Endometrial microvascular endothelial cells (primary cell): ENCODE results near the gene MYO1H. TPM values are rescaled to one million over a fixed set of nuclear protein-coding genes. Genes with fewer than 3 reads are reported as not detected.
"Not testable (repeated sequence)": the region's sequence is repeated elsewhere in the genome, so short reads cannot be mapped to it uniquely, and the experiment has no call there.

Source experiments
- in situ Hi-C: cut with HindIII; loops from 2 replicates; pipeline ENCODE4 v1.10.0; 2017; ENCODE audit warnings: low sequenced_read_pairs, low pct_unique_long_range_greater_than_20kb; ENCODE audit errors: inconsistent ontology term
- total RNA-seq: library from RNA; depleted of rRNA; stranded (reverse); fragments of >200 nt; gene quantifications from one replicate; pipeline ENCODE4 v1.2.3, GENCODE V29; 2015; ENCODE audit errors: inconsistent ontology term

Gene MYO1H
- total RNA-seq, 1 donor from 2014 or later: not detected

DNA sequence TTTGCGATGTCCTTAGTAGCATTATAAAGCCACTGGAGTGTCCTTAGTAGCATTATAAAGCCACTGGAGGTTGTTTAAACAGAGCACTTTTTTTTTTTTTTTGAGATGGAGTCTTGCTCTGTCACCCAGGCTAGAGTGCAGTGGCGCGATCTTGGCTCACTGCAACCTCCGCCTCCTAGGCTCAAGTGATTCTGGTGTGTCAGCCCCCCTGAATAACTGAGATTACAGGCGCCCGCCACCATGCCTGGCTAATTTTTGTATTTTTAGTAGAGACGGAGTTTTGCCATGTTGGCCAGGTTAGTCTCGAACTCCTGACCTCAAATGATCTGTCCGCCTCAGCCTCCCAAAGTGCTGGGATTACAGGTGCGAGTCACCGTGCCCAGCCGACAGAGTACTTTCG is 92.3 kb downstream of the MYO1H start:
- in situ Hi-C loops: not testable (repeated sequence)

DNA sequence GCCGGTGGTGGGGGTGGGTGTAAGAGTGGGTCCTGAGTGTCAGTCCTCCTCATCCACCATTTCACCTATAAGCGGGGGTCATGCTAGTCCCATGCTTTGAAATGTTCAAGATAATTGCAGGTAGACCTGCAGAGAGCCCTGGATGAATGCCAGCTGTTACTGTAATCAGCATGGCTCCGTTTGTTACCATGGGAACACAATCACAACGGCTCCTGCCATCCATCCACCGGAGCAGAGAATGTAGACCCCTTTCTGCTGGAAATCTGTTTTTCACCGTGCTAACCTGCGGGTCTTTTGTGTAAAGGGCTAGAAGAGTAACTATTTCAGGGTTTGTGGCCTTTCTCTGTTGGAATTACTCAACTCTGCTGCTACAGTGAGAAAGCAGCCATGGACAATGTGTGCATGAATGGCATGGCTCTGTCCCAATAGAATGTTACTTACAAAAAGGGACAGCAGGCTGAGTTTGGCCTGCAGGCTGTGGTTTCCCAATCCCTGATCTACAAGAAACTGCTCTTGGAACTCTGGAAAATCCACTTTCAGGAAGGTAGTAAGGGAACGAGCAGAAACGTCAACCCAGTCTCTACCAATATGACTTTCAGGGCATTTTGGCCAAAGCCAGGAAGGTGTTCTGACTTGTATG is 93.3 kb downstream of the MYO1H start:
- in situ Hi-C loops: no loop called here

DNA sequence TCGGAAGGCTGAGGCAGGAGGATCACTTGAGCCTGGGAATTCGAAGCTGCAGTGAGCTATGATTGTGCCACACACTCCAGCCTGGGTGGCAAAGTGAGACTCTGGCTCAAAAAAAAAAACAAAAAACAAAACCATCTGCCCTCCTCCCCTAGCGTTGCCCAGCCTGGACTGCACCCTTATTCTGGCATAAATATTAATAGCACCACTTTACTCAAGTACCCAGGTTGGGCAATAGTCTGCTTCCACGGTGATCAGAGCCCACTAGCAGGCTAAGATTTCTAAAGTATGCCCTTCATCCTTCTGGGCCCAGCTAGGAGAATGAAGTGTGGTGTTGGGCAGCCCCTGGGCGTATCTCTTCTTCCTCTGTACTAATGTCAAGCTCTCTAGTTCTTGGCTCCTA is 96.1 kb downstream of the MYO1H start:
- in situ Hi-C loops: no loop called here

DNA sequence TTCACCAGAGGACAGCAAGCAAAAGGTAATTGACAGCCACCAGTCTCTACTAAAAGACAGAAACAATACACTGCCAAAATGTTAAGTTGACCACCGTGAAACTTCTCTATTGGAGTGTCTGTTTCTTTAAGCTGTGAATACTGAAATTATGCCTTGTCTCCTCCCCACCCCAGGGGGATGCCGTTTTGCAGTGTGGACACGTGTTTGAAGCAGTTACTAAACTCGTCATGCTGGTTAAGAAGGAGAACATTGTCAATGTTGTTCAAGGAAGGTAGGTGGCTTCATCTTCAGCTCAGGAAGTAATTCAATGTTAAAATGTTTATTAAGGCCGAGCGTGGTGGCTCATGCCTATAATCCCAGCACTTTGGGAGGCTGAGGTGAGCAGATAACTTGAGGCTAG is 96.6 kb downstream of the MYO1H start:
- in situ Hi-C loops: no loop called here

DNA sequence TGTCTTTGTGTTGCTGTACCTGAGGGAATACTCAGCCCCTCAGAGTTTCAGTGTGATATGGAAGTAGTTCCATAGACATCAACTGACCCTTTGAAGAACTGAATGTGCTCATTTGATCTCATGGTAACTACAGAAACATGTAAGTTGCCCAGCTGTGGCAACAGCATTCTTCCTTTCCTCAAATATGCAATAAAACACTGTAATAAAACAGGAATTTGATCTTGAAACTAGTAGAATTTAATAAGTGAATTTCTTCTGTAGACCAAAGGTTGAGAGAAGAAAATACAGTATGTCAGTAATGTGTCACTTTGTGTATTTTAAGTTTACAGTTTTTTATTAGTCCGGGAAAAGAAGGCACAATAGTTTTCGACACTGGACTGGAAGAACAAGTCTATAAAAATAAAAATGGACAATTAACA is 97.5 kb downstream of the MYO1H start:
- in situ Hi-C loops: no loop called here

DNA sequence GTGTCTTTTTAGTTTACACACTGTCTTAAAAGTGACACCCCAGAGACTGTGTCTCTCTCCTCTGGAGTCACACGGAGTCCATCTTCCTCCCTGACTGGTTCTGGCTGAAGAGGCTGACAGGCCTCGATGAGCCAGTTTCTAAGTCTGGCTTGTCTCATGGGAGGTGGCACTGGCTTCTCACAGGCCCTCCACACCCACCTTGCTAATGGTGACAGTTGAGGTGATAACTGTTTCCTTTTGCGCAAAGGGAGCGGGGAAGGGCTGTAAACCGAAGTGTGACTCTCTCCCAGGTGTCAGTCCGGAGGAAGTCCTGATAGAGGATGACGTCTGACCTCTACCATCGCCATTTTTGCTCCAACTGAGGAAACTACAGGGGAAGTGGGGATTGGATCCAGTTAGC is 99.2 kb downstream of the MYO1H start:
- in situ Hi-C loops: no loop called here

DNA sequence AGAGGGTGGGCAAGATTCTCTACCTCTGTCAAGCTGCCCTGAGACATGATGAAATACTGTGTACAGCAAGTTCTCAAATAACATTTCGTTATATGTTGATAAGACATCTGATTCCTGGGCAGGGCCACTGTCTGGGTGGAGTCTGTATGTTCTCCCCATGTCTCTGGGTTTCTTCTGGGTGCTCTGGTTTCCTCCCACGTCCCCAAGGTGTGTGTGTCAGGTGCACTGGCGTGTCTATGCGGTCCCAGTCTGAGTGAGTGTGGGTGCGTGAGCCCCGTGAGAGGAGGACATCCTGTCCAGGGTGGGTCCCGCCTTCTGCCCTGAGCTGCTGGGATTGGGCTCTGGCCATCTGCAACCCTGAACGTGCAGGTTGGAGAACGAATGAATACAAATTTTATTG is 99.8 kb downstream of the MYO1H start:
- in situ Hi-C loops: no loop called here

DNA sequence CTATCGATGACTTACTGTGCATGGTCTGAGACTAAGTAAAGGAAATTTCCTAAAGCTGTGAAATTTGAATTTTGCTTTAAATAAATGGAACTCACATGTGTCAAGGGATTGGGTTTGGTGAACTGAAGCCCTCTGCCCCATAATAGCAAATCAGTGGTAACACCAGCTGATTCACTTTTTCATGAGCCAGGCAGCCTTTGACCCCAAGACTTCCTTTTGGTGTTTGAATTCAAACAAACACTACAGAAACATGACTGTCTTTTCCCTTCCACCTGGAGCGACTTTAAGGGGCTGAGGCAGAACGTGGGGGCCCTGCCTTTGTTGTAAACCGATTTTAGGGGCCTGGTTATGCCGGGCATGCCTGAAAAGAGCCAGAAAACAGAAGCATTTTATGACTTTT is 100.6 kb downstream of the MYO1H start:
- in situ Hi-C loops: no loop called here

DNA sequence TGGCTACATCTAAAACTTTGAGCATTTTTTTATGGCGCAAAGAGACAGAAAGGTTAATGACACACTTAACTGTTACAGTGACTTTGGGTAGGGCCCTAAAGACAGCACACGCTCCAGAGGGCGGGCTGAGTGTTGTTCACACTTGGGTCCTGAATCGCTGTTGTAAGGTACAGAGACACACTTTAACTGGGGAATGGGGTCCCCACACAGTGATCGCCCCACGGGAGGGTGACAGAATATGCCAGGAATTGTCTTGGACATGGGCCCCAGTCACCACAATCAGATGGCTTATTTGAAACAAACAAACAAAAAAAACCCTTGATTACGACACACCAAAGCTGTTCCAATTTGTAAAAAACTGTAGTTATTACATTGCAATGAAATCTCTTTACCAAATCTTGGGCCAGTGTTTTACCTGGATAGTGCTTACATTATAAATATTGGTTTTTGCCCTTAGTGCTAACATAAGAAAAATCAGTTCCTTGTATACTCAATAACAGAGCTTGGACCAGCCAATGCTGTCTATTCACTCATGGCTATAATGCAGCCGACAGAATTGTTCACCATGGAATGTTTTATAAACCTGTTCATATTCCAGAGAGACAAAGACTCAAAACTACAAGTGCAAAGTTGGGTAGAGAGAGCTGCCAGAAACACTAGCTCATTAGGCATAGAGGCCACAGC is 101.1 kb downstream of the MYO1H start:
- in situ Hi-C loops: no loop called here

DNA sequence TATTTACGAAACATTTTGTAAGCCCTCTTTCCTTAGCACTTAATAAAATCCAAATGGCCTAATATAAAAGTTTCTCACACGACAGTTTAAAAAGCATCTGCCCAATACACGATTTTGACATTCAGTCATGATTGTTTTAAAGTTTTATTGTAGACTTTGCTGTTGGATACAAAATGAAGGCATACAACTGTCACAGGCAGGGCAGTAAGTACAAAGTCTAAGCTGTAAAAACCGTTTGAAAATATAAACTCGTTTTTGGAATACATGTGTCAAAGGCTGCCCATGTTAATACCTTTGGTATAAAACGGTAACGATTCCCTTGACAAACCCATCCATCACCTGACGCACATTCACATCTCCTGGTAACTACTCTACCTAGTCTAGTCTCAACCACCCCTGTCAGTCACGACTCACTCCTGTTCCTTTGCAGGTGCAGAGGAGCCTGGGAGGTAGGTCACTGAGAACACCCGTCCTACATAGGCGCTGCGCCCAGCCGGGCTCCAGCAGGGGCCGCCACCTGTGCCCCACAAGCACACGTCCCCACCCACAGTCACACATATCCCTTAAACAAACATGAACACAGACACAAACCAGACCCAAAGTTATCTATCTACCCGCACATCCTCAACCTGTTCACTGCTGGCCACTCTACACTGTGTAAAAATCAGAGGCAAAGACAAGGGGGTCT is 102.3 kb downstream of the MYO1H start:
- in situ Hi-C loops: no loop called here

DNA sequence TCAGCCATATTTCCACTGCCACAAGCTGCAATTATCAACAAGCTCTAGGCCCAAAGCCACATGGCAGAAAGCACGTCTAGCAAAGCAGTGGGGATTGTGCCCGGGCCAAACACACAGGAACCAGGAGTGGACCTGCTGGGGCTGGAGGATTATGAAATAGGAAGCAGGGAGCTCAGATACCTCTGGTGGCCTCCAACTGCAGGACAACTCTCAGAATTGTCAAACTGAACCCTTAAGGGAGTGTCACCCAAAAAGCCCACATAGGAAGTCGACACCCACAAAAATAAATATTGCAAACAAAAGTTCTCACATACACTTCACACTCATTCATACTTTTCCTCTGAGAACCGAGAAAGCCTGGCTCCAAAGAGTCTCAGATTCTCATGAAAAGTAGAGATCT is 103.3 kb downstream of the MYO1H start:
- in situ Hi-C loops: no loop called here

DNA sequence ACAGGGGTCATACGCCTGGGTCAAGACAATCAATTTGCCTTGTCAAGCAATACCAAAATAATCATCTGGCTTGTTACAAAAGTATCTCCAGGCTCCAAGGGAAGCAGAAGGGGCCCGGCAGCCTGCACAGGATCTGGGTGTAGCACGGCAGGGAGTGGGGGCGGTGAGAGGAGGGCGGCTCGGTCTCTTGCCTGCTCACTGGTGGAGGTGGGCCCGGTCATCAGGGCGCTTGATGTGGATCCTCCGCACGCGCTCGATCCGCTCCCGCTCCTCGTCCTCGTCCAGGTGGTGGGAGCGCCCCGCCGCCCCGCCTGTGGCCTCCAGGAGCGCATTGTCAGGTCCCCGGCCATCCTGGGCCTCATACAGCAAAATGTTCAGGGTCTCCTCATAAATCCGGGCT is 103.7 kb downstream of the MYO1H start:
- in situ Hi-C loops: no loop called here

DNA sequence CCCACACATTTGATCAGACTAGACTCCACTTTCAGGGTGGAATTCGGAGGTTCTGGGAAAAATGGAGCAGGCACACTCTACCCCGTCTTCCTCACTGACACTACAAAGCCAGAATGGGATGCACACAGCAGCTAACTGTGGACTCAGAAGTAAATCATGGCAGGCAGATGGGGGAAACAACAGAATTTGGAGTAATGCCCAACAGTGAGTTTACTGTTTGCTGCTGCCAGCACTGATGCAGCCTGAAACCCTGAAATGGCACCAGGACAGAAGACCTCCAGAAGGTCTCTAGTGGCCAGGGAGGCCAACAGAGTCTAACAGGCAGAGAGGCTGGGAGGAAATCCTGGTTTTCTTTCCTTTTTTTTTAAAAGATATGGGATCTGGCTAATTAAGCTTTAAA is 104.8 kb downstream of the MYO1H start:
- in situ Hi-C loops: no loop called here

DNA sequence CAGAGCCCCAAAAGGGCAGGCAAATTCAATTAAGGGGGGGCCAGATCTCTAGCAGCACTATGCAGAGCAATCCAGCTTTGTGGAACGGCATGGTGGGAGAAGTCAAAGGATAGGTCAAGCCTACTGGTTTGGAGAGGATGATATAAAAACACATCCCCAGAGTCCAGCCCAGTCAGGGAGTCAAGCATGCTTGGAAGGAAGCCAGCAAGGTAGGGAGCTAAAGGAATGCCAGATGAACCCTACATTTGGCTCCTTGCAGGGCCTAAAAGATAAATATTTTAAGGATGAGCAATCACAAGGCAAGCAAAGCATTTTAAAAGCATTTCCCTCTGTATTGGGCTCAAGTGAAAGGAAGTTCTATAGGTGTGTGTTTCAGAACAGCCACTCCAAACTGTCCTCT is 108.0 kb downstream of the MYO1H start:
- in situ Hi-C loops: no loop called here

DNA sequence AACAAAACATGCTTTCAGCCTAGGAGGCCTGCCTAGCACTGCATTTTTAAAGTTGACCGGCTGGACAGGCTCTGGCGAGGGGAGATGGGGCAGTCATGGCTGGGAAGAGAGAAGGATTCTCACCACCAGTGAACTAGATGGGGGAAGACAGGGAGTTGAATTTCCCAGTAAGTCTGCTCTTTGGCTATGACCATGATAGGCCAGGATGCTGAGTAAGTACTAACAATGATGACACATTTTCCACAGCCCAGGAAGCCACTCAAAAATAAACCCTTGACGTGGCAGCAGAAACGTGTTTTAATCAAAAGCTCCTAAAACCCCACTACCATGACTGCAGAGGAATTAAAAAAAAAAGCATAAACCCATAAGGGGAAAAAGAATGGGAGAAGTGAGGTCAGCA is 110.4 kb downstream of the MYO1H start:
- in situ Hi-C loops: no loop called here

DNA sequence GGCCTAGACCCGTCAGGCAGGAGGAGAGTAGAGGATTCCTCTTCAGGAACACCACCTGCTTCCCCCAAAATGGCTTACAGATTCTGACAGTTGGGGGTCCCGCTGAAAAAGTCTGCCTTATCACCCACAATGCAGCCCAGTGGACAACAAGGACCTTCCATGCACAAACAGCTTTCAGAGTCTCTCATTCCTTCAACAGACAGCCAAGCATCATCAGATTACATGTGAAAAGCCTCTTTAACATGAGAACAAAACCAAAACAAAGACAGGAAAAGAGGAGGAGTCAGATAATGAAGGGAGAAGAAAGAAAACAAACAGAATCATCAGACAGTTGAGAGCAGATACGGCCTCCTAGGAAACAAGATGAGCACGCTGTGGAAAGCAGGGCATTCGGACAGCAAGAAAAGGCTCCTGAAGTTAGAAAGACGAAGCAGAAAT is 111.1 kb downstream of the MYO1H start:
- in situ Hi-C loops: no loop called here

DNA sequence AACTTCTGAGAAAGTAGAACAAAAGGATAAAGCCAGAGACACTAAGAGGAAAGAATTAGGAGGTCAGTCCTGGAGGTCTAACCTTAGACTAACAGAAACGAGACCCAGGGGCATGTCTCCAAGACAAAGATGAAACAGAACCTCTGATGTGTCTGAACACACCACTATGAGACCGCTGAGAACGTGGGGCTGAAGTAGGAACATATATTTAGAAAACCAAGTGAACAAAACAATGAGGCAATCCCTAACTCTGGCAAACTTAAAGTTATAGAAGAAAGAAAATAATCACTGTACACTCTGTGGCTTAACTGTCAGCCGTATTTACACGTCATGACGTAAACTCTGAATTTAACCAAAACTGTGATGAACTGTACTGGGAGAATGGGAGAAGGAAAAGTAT is 111.5 kb downstream of the MYO1H start:
- in situ Hi-C loops: no loop called here

DNA sequence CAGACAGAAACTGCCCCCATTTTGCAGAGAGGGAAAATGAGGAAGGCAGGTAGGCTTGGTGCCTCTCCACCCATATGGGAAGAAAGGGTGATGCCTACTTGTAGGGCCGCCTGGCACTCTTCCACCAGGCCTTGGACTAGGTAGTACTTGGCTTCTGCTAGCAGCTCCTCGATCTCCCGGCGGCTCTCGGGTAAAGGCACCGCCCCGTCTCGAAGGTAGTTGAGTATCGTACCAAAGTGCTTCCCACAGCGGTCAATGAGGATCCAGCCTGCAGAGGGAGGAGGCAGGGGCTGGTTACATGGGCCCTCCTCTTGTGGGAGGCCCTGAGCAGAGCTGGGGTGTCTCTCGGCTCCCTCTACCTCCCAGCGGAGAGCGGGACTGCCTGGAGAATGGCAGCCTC is 112.8 kb downstream of the MYO1H start:
- in situ Hi-C loops: no loop called here

DNA sequence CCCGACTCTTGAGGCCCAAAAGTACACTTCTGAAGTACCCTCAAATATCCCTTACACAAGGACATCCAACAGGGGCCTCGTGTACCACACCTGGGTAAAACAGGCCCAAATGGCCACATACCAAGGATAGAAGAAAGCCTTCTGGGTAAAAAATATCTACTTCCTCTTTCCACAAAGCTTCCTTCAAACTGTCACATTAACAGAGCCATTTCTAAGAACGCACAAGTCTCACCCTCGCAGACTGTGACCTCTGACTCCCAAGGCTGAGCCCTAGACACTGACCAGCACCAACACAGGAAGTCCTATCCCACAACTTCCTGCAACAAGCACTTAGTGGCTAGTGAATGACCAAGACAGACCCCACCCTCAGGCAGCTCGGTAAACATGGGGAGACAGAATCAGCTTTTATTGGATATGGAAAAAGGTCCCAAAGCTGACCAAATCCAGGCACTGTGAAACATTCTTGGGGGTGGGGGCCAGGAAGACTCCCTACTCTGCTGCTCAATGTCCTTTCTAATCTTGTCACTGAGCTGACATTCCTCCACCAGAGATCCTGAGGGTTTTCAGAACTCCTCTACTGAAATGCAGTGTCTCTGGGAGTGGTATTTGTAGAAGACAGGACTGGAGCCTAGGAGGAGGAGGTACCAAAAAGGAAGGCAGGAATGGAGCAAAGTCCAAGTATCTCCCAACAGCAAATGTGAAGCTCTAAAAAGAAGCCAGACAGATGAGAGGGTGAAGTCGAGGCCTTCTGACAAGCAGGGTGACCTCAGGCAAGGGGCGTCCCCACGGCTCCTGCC is 113.5 kb downstream of the MYO1H start:
- in situ Hi-C loops: no loop called here
